GM19351 (cell line): Measurements from ENCODE around the gene RIPOR1.

ENCODE experiments used
- ATAC-seq: cut with Tn5 transposase; IDR thresholded peaks from one replicate; pipeline ENCODE4 v1.9.1; 2021; ENCODE audit warnings: mild to moderate bottlenecking, moderate library complexity; ENCODE audit not compliant: unreplicated experiment

The RIPOR1 gene

GRCh38 chr16:67549936-67550335, 21.3 kb downstream of the RIPOR1 start:
- no peak for ATAC-seq

DNA sequence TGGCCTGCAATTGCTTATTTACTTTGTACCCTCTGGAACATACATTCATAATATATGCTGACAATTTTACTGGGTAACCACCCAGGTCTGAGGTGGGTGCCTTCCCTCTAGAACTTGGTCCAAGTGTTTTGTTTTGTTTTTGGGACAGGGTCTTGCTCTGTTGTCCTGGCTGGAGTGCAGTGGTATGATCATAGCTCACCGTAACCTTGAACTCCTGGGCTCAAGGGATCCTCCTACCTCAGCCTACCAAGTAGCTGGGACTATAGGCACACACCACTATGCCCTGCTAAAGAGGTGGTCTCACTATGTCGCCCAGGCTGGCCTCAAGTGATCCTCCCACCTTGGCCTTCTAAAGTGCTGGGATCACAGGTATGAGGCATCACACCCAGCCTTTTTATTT, 22.5 kb downstream of the RIPOR1 start:
- ATAC-seq = no peak

DNA sequence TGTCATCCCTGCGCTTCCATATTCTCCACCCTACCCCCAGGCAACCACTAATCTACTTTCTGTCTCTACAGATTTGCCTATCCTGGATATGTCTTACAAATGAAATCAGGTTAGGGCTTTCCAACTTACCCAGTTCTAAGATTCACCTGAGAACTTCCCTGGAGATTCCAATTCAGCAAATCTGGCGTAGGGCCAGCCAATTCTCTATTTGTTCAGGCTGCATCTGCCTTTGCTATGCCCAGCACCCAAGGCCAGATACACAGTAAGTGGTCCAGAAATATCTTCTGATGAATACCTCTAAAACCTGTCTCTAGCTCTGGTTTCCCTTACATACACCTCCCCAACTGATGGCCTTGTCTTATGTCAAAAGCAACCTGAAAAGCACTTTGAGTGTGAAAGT, 23.3 kb downstream of the RIPOR1 start:
- no peak for ATAC-seq

DNA sequence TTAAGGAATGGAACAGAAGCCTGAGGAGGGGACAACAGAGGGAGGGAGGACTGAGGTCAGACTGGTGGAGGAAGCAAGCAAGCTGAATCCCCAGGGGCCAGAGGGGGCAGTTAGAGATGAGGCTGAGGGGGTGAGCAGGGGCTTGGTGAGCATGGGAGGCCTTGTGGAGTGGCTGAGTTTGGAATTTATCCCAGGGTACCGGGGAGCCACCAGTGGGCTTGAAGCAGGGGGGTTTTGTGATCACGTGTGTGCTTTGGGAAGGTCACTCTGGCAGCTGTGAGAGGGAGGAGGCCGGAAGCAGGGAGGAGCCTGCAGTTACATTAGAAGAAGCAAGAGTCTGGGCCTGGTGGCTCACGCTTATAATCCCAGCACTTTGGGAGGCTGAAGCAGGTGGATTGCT, 23.8 kb downstream of the RIPOR1 start:
- no peak for ATAC-seq

GRCh38 chr16:67555795-67556212, 27.2 kb downstream of the RIPOR1 start:
- ATAC-seq = no peak

- ATAC-seq = no peak
Measured at GRCh38 chr16:67558859-67559258, 30.2 kb downstream of the RIPOR1 start.

DNA sequence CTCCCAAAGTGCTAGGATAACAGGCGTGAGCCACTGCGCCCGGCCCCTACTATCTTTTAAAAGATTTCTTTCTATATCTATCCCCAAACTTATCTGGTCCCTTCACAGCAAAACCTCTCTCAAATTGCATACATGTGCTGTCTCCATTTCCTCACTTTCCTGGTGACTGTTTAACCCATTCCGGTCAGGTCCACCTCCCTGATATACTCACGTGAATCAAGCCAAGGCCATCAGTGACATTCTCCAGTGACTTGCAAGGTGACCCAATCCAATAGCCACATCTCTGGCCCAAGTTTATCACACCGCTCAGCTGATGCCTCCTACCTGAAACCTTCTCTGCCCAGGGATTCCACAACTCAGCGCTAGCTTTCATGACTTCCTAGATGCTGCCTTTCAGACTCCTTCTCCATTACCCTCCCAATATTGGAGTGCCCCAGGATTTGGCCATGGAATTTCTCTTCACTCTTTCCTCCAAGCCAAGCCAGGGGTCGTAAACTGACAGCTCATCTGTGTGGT, 32.3 kb downstream of the RIPOR1 start:
- ATAC-seq = no peak

GRCh38 chr16:67561501-67561823, 32.8 kb downstream of the RIPOR1 start:
- ATAC-seq = no peak

GRCh38 chr16:67561824-67562525, 33.3 kb downstream of the RIPOR1 start:
- ATAC-seq = peak; percentile 79

GRCh38 chr16:67562526-67562917, 33.9 kb downstream of the RIPOR1 start, which contains the start of gene CTCF:
CTCF (plus strand) TSS chr16:67562526; CDS start chr16:67610833, 48,307 bp downstream.
- peak; percentile 43 for ATAC-seq

- peak; percentile 13 for ATAC-seq
Measured at GRCh38 chr16:67562918-67563707, 34.5 kb downstream of the RIPOR1 start.

DNA sequence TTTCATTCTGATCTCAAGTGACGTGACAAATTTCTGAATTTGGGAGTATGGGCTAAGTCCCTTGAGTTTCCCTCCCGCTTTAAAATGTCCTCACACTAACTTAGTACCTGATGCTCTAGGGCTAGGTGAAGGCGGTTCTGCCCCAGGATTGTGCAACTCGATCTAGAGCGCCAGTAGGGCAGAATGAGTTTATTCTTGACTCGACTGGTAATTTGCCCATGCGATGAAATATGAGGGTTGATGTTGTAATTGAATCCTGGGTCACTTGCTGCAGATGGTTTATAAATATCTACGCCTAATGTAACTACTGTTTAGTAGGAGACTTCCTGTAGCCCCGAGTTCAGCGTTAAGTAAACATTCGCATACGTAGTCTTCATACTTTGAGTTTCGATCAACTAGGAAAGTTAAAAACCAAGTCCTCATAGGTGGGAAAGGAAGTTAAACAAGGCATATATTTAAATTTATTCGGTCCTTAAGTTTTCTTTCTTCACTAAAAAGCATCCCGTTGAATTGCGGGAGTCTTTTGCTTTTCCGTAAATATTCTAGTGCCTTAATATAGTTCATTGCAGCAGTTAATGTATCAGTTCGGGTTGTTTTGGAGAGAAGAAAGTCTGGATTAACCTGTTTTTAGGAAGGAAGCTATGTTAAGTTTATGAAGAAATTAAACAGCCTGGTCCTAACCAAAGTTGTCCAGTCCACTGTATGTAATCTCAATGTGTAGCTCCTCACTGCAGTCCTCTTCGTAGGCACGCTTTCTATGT, 35.3 kb downstream of the RIPOR1 start:
- ATAC-seq = no peak

- no peak for ATAC-seq
Measured at GRCh38 chr16:67565470-67566100, 37.0 kb downstream of the RIPOR1 start.

- no peak for ATAC-seq
Measured at GRCh38 chr16:67571464-67571863, 42.8 kb downstream of the RIPOR1 start.

DNA sequence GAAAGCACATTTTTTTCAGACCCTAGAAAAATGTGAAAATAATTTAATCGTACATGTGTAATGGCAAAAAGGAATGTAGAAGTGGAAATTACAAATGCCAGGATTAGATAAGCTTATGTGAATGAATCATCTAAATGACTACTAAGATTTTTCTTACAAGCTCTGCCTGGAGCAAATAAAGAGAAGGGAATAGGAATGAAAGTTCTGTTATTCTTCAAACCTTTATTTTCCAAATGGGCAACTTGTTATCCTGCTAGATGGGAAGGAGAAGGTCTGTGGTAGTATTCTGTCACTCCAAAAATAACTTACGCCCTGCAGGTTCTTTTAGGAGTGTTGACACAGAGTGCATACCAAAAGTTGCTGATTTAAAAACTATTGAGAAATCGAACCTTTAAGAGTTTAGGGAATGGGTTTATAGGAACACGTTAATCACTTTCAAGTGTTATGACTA, 43.4 kb downstream of the RIPOR1 start:
- ATAC-seq = no peak

DNA sequence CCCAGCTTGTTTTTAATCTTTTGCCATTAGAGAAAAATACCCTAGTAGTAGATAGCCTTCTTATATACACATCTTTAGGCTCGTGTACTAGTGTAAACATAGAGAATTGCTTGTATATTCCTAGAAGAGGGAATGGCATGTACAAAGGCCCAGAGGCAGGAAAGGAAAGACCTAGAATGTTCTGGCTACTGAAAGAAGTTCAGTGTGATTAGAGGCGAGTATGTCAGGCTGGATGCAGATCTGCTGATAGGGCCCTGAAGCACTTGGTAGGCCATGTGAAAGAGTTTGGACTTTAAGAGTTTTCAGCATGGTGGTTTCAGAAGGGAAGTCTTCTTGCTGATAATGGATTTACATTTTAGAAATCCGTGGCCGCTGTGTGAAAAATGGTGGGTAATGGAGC, 51.1 kb downstream of the RIPOR1 start:
- ATAC-seq = no peak

- no peak for ATAC-seq
Measured at GRCh38 chr16:67580202-67580601, 51.6 kb downstream of the RIPOR1 start.

GRCh38 chr16:67593288-67593687, 64.7 kb downstream of the RIPOR1 start:
- ATAC-seq = no peak

GRCh38 chr16:67593701-67594100, 65.1 kb downstream of the RIPOR1 start:
- ATAC-seq = no peak

DNA sequence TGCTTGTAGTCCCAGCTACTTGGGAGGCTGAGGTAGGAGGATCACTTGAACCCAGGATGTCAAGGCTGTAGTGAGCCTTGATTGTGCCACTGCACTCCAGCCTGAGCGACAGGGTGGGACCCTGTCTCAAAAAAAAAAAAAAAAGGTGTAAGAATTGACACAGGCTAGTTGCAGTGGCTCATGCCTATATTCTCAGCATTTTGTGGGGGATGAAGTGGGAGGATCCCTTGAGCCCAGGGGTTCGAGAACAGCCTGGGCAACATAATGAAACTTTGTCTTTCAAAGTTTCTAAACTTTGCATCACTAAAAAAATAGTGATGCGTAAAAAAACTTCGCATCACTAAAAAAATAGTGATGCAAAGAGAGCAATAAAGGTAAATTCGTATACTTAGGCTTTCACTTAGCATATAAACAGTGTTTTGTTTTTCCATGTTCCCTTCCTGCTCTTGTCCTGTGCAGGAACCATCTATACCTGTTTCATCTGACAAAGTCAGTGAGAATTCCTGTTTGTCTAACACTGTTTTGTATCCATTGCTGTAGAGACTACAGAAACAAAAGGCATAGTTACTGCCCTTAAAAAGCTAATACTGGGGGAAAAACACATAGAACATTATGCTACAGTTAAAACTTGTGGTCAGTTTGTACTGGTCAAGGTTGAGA, 65.8 kb downstream of the RIPOR1 start:
- ATAC-seq = no peak
